ENCODE results near the gene ULK4. TPM values are rescaled to one million over a fixed set of nuclear protein-coding genes. Genes with fewer than 3 reads are reported as not detected.

ULK4 gene
- total RNA-seq = 11.2 TPM
- long read RNA-seq, partial matches to known transcripts = 0 of 4 reads
- long read RNA-seq, other reads (novel, unspliced or antisense) = 4 of 4 reads

GRCh38 chr3:41961751-41962679, at the start of gene ULK4:
TSS of gene ULK4 (minus strand) at chr3:41962103. CDS start at chr3:41954759, 7,344 bp downstream.
- H3K4me1 ChIP-seq = peaks cover 8% of the 10 kb centered on the region
- intact Hi-C loops (cut with DNase I) = no loop called here
- H3K9me3 ChIP-seq = no peaks in the 10 kb centered on the region
- peak within 1 kb of the TSS; percentile 93 for H3K4me3 ChIP-seq
- no peak for TF ChIP-seq CTCF (IDR thresholded peaks at IDR 0.05)
- H3K27ac ChIP-seq = peak within 1 kb of the TSS; percentile 89
- ATAC-seq (peak; percentile 97), DNase-seq (peak; percentile 97)
- H3K36me3 ChIP-seq = no peaks in the 10 kb centered on the region
- no peaks in the 10 kb centered on the region for H3K27me3 ChIP-seq

GRCh38 chr3:42010530-42010929, 48.6 kb upstream of the ULK4 start:
- intact Hi-C loops (cut with DNase I) = loop anchor here (10.0 kb wide), 1 partner anchor 64 kb away; no protein-coding TSS in a partner anchor
- no peak for DNase-seq
- no peak for TF ChIP-seq CTCF (IDR thresholded peaks at IDR 0.05)

GRCh38 chr3:42009456-42009855, 47.6 kb upstream of the ULK4 start:
- no peaks in the 10 kb centered on the region for H3K9me3 ChIP-seq
- no peak for TF ChIP-seq CTCF (IDR thresholded peaks at IDR 0.05)
- H3K27me3 ChIP-seq = no peaks in the 10 kb centered on the region
- no peaks in the 10 kb centered on the region for H3K36me3 ChIP-seq
- H3K4me1 ChIP-seq = peaks cover 6% of the 10 kb centered on the region
- H3K27ac ChIP-seq = no peak overlapping the region
- no peak for DNase-seq
- H3K4me3 ChIP-seq = no peak overlapping the region
- intact Hi-C loops (cut with DNase I) = no loop called here
- ATAC-seq = no peak

More at GRCh38 chr3:42010530-42010929, 48.6 kb upstream of the ULK4 start:
- Histone ChIP-seq H3K9me3 (no peaks in the 10 kb centered on the region), H3K27ac (no peak overlapping the region), H3K4me1 (peaks cover 16% of the 10 kb centered on the region), H3K4me3 (no peak overlapping the region), H3K36me3 (no peaks in the 10 kb centered on the region), H3K27me3 (no peaks in the 10 kb centered on the region)
- no peak for ATAC-seq

GRCh38 chr3:42007785-42008184, 45.9 kb upstream of the ULK4 start:
- no peak for DNase-seq
- Histone ChIP-seq H3K4me1 (peaks cover 6% of the 10 kb centered on the region), H3K4me3 (no peak overlapping the region), H3K9me3 (no peaks in the 10 kb centered on the region), H3K27ac (no peak overlapping the region), H3K27me3 (no peaks in the 10 kb centered on the region), H3K36me3 (no peaks in the 10 kb centered on the region)
- ATAC-seq = no peak
- TF ChIP-seq CTCF (IDR thresholded peaks at IDR 0.05) = no peak
- intact Hi-C loops (cut with DNase I) = no loop called here

GRCh38 chr3:42005401-42005800, 43.5 kb upstream of the ULK4 start:
- DNase-seq = no peak
- no peak for TF ChIP-seq CTCF (IDR thresholded peaks at IDR 0.05)
- no peaks in the 10 kb centered on the region for H3K4me1 ChIP-seq
- H3K36me3 ChIP-seq = no peaks in the 10 kb centered on the region
- intact Hi-C loops (cut with DNase I) = no loop called here
- no peak for ATAC-seq
- no peak overlapping the region for H3K4me3 ChIP-seq
- no peaks in the 10 kb centered on the region for H3K9me3 ChIP-seq
- no peaks in the 10 kb centered on the region for H3K27me3 ChIP-seq
- no peak overlapping the region for H3K27ac ChIP-seq
